ENCODE data around the gene FCHO1. TPM values are rescaled to one million over a fixed set of nuclear protein-coding genes. Genes with fewer than 3 reads are reported as not detected.

Gene FCHO1
- polyA plus RNA-seq, 2 of the 4 experiments (the other 2 are of a cell fraction) = 1.7 to 13.6 TPM

DNA sequence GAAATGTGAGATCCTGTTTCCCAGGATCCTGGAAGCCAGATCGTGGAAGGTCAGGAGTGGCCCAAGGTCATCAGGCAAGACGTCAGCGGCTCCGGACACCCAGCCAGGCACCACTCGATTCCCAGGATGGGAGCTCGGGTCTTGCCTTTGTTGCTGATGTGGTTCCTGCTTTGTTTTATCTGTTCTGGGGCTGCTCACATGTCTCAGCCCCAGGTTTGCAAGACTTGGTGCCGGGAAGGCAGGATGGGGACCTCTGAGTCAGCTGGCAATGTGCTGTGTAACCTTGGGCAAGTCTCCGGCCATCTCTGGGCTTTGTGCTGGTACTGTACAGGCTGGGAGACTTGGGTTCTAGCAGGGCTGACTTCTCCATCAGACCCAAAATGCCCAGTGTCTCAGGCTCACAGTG is 1.4 kb upstream of the FCHO1 start:
- Histone ChIP-seq H3K4me3 (no peak overlapping the region), H3K27ac (peak overlapping the region in 1 of 2 experiments; percentile 47; a peak in 3 of 6 replicates), H3K4me1 (peaks cover 11% of the 10 kb centered on the region), H3K9me3 (no peaks in the 10 kb centered on the region), H3K4me2 (peak overlapping the region; percentile 31; the same call in 2 of the 3 replicates)
- no peak for FAIRE-seq
- WGBS (ENCODE audit: missing lambda C conversion rate) = 21% methylated on average over 6 of the region's 8 CpGs
- CTCF ChIA-PET = interaction anchor here (5.9 kb wide), 1 partner anchor 16 kb away, joined by 29 read pairs; no protein-coding TSS in a partner anchor
- DNase-seq (ENCODE audit: low read depth in 1 of 2, low spot score in 1 of 2) = peak in 1 of 2 experiments; percentile 24
- peak; percentile 15 to 26; a peak in 2 of 6 replicates for ATAC-seq
- POLR2A ChIA-PET = no interaction called here
- TF ChIP-seq CBX8 (IDR thresholded peaks at IDR 0.05) = no peak
- peak; percentile 58 for TF ChIP-seq ZFP36 (IDR thresholded peaks at IDR 0.05; ENCODE audit: borderline replicate concordance, partially characterized antibody)

- TF ChIP-seq HEYL (CRISPR knock-in tag; IDR thresholded peaks at IDR 0.05) (no peak), ELK1 (IDR thresholded peaks at IDR 0.05; ENCODE audit: low read depth, low read length) (no peak), RAD21 (conservative IDR thresholded peaks at IDR 0.05 in 1 of 2, IDR thresholded peaks at IDR 0.05 in 1 of 2) (no peak), RARB (CRISPR knock-in tag; IDR thresholded peaks at IDR 0.05) (no peak), SMC3 (IDR thresholded peaks at IDR 0.05) (no peak)
- TF ChIP-seq, protein P1, sequence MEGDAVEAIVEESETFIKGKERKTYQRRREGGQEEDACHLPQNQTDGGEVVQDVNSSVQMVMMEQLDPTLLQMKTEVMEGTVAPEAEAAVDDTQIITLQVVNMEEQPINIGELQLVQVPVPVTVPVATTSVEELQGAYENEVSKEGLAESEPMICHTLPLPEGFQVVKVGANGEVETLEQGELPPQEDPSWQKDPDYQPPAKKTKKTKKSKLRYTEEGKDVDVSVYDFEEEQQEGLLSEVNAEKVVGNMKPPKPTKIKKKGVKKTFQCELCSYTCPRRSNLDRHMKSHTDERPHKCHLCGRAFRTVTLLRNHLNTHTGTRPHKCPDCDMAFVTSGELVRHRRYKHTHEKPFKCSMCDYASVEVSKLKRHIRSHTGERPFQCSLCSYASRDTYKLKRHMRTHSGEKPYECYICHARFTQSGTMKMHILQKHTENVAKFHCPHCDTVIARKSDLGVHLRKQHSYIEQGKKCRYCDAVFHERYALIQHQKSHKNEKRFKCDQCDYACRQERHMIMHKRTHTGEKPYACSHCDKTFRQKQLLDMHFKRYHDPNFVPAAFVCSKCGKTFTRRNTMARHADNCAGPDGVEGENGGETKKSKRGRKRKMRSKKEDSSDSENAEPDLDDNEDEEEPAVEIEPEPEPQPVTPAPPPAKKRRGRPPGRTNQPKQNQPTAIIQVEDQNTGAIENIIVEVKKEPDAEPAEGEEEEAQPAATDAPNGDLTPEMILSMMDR (IDR thresholded peaks at IDR 0.05) = no peak
- ATAC-seq (no peak), FAIRE-seq (no peak), DNase-seq (ENCODE audit: low read depth in 1 of 2, low spot score in 1 of 2) (no peak)
- Histone ChIP-seq H3K9me3 (no peaks in the 10 kb centered on the region), H3K4me2 (no peak overlapping the region), H3K27ac (peak overlapping the region in 1 of 2 experiments; percentile 56; a peak in 2 of 6 replicates), H3K4me3 (no peak overlapping the region), H3K4me1 (peaks cover 31% of the 10 kb centered on the region)
- 92% methylated on average over 2 of the region's 2 CpGs for WGBS (ENCODE audit: missing lambda C conversion rate)
- CTCF ChIA-PET = interaction anchor here (5.9 kb wide), 1 partner anchor 14 kb away, joined by 29 read pairs; no protein-coding TSS in a partner anchor
- POLR2A ChIA-PET = interaction anchor here (0.7 kb wide), 1 partner anchor 146 kb away, joined by 3 read pairs; no protein-coding TSS in a partner anchor
Measured at GRCh38 chr19:17751912-17752273, 616 bp downstream of the FCHO1 start.

DNA sequence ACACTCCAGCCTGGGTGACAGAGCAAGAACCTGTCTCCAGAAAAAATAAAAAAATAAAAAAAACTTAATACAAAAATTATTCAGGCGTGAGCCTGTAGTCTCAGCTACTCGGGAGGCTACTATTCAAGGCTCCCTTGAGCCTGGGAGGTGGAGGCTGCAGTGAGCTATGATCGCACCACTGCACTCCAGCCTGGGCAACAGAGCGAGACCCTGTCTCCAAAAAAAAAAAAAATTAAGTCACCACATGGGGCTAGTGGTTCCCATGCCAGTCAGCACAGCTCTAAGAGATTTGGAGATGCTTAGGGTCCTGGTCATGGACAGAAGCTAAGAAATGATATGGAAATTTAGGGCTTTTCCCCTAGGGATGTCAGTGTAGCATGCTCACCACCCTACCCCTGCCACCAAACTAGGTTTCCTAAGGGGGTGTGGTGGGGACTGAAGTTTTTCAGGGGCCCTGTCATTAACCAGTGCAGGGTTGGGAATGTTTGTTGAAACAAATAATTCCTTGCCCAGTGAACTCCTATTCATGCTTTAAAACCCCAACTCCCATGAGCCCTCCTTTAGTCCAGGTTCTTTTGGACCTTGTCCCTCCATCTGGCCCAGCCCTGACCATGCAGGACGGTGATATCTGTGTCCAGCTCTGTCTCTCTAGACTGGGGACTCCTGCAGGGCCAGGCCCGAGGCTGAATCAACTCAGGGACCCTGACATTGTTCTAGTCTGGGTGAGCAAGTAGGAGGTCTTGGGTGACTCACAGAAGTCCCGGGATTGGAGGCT is 1.8 kb downstream of the FCHO1 start:
- ChIA-PET CTCF (interaction anchor here (0.6 to 5.9 kb wide), 2 partner anchors 13 to 73 kb away, joined by 4 to 29 read pairs; no protein-coding TSS in a partner anchor), POLR2A (no interaction called here)
- TF ChIP-seq JUNB (IDR thresholded peaks at IDR 0.05) (no peak), HDAC2 (IDR thresholded peaks at IDR 0.05) (no peak), EHMT2 (IDR thresholded peaks at IDR 0.05; ENCODE audit: low read depth) (no peak), HOXB13 (CRISPR knock-in tag; IDR thresholded peaks at IDR 0.05; ENCODE audit: low read depth) (no peak)
- DNase-seq (ENCODE audit: low read depth in 1 of 2, low spot score in 1 of 2) (no peak), FAIRE-seq (no peak), ATAC-seq (no peak)
- WGBS (ENCODE audit: missing lambda C conversion rate) = 90% methylated on average over 7 of the region's 7 CpGs
- H3K4me3 ChIP-seq = no peak overlapping the region
- no peaks in the 10 kb centered on the region for H3K9me3 ChIP-seq
- H3K4me1 ChIP-seq = peaks cover 39% of the 10 kb centered on the region
- no peak overlapping the region for H3K4me2 ChIP-seq
- no peak overlapping the region for H3K27ac ChIP-seq

DNA sequence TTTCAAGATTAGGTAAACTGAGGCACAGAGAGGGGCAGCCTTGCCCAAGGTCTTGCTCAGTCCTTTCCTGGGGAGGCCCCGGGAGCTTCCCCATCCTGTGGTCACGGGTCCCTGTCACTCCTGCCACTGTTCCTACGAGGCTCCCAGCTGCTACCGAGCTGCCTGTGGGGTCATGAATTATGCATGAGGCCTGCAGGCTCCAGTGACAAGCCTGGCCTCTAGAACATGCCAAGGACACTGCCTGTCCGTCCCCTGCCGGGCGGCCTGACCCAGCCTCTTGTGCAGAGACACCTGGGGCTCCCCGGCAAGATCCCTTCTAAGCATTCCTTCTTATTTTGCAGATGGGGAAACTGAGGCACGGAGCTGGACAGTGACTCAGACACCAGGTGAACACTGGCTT is 2.7 kb downstream of the FCHO1 start:
- no peak overlapping the region for H3K4me3 ChIP-seq
- WGBS (ENCODE audit: missing lambda C conversion rate) = 88% methylated on average over 4 of the region's 9 CpGs
- peak overlapping the region in 1 of 2 experiments; percentile 91; a peak in 3 of 6 replicates for H3K27ac ChIP-seq
- H3K4me2 ChIP-seq = no peak overlapping the region
- ChIA-PET CTCF (interaction anchor here (0.6 to 5.9 kb wide), 3 partner anchors 12 to 148 kb away, joined by 3 to 29 read pairs (median 4); no protein-coding TSS in a partner anchor), POLR2A (no interaction called here)
- TF ChIP-seq EHMT2 (IDR thresholded peaks at IDR 0.05; ENCODE audit: low read depth) (no peak), CBX2 (IDR thresholded peaks at IDR 0.05; ENCODE audit: borderline replicate concordance, low read depth) (no peak), MYC (IDR thresholded peaks at IDR 0.05; ENCODE audit: borderline replicate concordance, low read length) (no peak), HOXB13 (CRISPR knock-in tag; IDR thresholded peaks at IDR 0.05; ENCODE audit: low read depth) (no peak), JUNB (IDR thresholded peaks at IDR 0.05) (no peak), CHD4 (IDR thresholded peaks at IDR 0.05; ENCODE audit: borderline replicate concordance) (no peak)
- TF ChIP-seq, protein P1 (IDR thresholded peaks at IDR 0.05) = no peak
- TF ChIP-seq, protein P2, sequence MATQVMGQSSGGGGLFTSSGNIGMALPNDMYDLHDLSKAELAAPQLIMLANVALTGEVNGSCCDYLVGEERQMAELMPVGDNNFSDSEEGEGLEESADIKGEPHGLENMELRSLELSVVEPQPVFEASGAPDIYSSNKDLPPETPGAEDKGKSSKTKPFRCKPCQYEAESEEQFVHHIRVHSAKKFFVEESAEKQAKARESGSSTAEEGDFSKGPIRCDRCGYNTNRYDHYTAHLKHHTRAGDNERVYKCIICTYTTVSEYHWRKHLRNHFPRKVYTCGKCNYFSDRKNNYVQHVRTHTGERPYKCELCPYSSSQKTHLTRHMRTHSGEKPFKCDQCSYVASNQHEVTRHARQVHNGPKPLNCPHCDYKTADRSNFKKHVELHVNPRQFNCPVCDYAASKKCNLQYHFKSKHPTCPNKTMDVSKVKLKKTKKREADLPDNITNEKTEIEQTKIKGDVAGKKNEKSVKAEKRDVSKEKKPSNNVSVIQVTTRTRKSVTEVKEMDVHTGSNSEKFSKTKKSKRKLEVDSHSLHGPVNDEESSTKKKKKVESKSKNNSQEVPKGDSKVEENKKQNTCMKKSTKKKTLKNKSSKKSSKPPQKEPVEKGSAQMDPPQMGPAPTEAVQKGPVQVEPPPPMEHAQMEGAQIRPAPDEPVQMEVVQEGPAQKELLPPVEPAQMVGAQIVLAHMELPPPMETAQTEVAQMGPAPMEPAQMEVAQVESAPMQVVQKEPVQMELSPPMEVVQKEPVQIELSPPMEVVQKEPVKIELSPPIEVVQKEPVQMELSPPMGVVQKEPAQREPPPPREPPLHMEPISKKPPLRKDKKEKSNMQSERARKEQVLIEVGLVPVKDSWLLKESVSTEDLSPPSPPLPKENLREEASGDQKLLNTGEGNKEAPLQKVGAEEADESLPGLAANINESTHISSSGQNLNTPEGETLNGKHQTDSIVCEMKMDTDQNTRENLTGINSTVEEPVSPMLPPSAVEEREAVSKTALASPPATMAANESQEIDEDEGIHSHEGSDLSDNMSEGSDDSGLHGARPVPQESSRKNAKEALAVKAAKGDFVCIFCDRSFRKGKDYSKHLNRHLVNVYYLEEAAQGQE (IDR thresholded peaks at IDR 0.05) = no peak
- DNase-seq (ENCODE audit: low read depth in 1 of 2, low spot score in 1 of 2) (no peak), ATAC-seq (no peak), FAIRE-seq (no peak)
- no peaks in the 10 kb centered on the region for H3K9me3 ChIP-seq
- H3K4me1 ChIP-seq = peaks cover 41% of the 10 kb centered on the region

Measured in A549 (cell line).